Neural progenitor cell (in vitro differentiated cells): ENCODE measurements around the gene ASB4.

Experiments
- CTCF ChIP-seq: fragments of 200-600 bp; sonication (generic); IDR thresholded peaks from 2 replicates; pipeline ENCODE4 v1.5.1; 2017; ENCODE audit warnings: antibody characterized with exemption, mild to moderate bottlenecking
- EZH2 ChIP-seq: fragments of 200-600 bp; sonication (generic); IDR thresholded peaks from 2 replicates; pipeline ENCODE4 v1.6.1; 2017; ENCODE audit warnings: antibody characterized with exemption, mild to moderate bottlenecking, moderate library complexity
- EZH2phosphoT487 ChIP-seq: fragments of 200-600 bp; sonication (generic); IDR thresholded peaks from 2 replicates; pipeline ENCODE4 v1.6.1; 2017; ENCODE audit warnings: antibody characterized with exemption

- TF ChIP-seq CTCF (no peak), EZH2 (no peak), EZH2phosphoT487 (no peak)
Observed at GRCh38 chr7:95556777-95557176, 71.0 kb downstream of the ASB4 start.
